Astrocyte (in vitro differentiated cells and primary cell): ENCODE measurements around the gene HCN1. TPM values are rescaled to one million over a fixed set of nuclear protein-coding genes. Genes with fewer than 3 reads are reported as not detected.

Experiments used
- DNase-seq: peaks from one replicate; pipeline ENCODE4 v3.0.0-alpha.2; 2010; ENCODE audit warnings: low read depth
- FAIRE-seq: peaks from 2 replicates; lab custom pipeline; 2011; peaks lifted over from hg19 to GRCh38; lab: Jason Lieb, UNC
- H2AFZ ChIP-seq: 2 replicates; pipeline ENCODE4 v1.6.0; 2012; ENCODE audit warnings: low read depth, low read length, inconsistent platforms
- H3K27ac ChIP-seq: 2 replicates; pipeline ENCODE4 v1.5.1; 2011; ENCODE audit warnings: low read depth, low read length, inconsistent platforms
- H3K27me3 ChIP-seq: 2 replicates; pipeline ENCODE4 v1.6.0; 2011; ENCODE audit warnings: low read length, inconsistent platforms; ENCODE audit not compliant: insufficient read depth
- H3K36me3 ChIP-seq: 2 replicates; pipeline ENCODE4 v1.5.1; 2011; ENCODE audit warnings: low read length, inconsistent platforms; ENCODE audit not compliant: insufficient read depth
- H3K4me1 ChIP-seq: 2 replicates; pipeline ENCODE4 v1.5.1; 2011; ENCODE audit warnings: low read length, inconsistent platforms; ENCODE audit not compliant: insufficient read depth
- H3K4me2 ChIP-seq: 2 replicates; pipeline ENCODE4 v1.6.0; 2012; ENCODE audit warnings: low read length, inconsistent platforms
- H3K4me3 ChIP-seq: 2 replicates; pipeline ENCODE4 v1.5.1; 2011; ENCODE audit warnings: low read depth, mild to moderate bottlenecking, low read length, inconsistent platforms; ENCODE audit not compliant: insufficient read depth
- H3K79me2 ChIP-seq: 2 replicates; pipeline ENCODE4 v1.6.0; 2012; ENCODE audit warnings: mild to moderate bottlenecking, low read length, inconsistent platforms; ENCODE audit not compliant: insufficient read depth
- H3K9ac ChIP-seq: 2 replicates; pipeline ENCODE4 v1.6.0; 2012; ENCODE audit warnings: mild to moderate bottlenecking, low read length, inconsistent platforms
- H3K9me3 ChIP-seq: 2 replicates; pipeline ENCODE4 v1.5.1; 2012; ENCODE audit warnings: low read depth, mild to moderate bottlenecking, low read length, inconsistent platforms; ENCODE audit not compliant: insufficient read depth
- H4K20me1 ChIP-seq: 2 replicates; pipeline ENCODE4 v1.6.0; 2012; ENCODE audit warnings: low read length, inconsistent platforms; ENCODE audit not compliant: insufficient read depth
- H3K27ac Mint-ChIP-seq: one replicate; pipeline ENCODE4 v1.8.0; 2021; ENCODE audit warnings: mild to moderate bottlenecking, mixed read lengths; ENCODE audit not compliant: unreplicated experiment
- H3K27me3 Mint-ChIP-seq: one replicate; pipeline ENCODE4 v1.8.0; 2021; ENCODE audit warnings: low read depth, mixed read lengths; ENCODE audit not compliant: unreplicated experiment
- H3K36me3 Mint-ChIP-seq: one replicate; pipeline ENCODE4 v1.8.0; 2021; ENCODE audit warnings: low read depth, mixed read lengths; ENCODE audit not compliant: unreplicated experiment
- H3K4me1 Mint-ChIP-seq: one replicate; pipeline ENCODE4 v1.8.0; 2021; ENCODE audit warnings: low read depth, mixed read lengths; ENCODE audit not compliant: unreplicated experiment
- H3K4me3 Mint-ChIP-seq: one replicate; pipeline ENCODE4 v1.8.0; 2021; ENCODE audit warnings: mild to moderate bottlenecking, moderate library complexity, mixed read lengths; ENCODE audit not compliant: unreplicated experiment
- H3K9me3 Mint-ChIP-seq: one replicate; pipeline ENCODE4 v1.8.0; 2021; ENCODE audit warnings: mild to moderate bottlenecking, mixed read lengths; ENCODE audit not compliant: unreplicated experiment
- CTCF ChIP-seq: IDR thresholded peaks from 2 replicates; pipeline ENCODE4 v1.5.1; 2011; ENCODE audit warnings: low read depth, mild to moderate bottlenecking, inconsistent platforms, low read length, moderate library complexity; ENCODE audit not compliant: insufficient read depth
- EZH2 ChIP-seq: IDR thresholded peaks from 2 replicates; pipeline ENCODE4 v1.6.1; 2012; ENCODE audit warnings: mild to moderate bottlenecking, low read length, inconsistent platforms; ENCODE audit not compliant: insufficient read depth
- total RNA-seq: library from RNA; stranded (reverse); gene quantifications from 2 replicates; pipeline ENCODE4 v1.2.1, GENCODE V29; 2021

Gene HCN1
- total RNA-seq, 1 donor from 2014 or later, result 0.11 TPM

GRCh38 chr5:45677524-45677923, 18.7 kb downstream of the HCN1 start:
- no peaks in the 10 kb centered on the region for H3K4me1 Mint-ChIP-seq

GRCh38 chr5:45672271-45672670, 23.9 kb downstream of the HCN1 start:
- no peak overlapping the region for H3K27ac ChIP-seq
- H3K4me2 ChIP-seq, result no peak overlapping the region
- no peaks in the 10 kb centered on the region for H3K36me3 Mint-ChIP-seq
- H2AFZ ChIP-seq, result no peak overlapping the region
- TF ChIP-seq CTCF (no peak), EZH2 (no peak)
- H3K4me3 ChIP-seq, result no peak overlapping the region
- H3K27me3 ChIP-seq, result no peaks in the 10 kb centered on the region
- H3K4me3 Mint-ChIP-seq, result no peak overlapping the region
- H3K27me3 Mint-ChIP-seq, result no peaks in the 10 kb centered on the region
- H3K9ac ChIP-seq, result no peak overlapping the region
- no peaks in the 10 kb centered on the region for H3K9me3 Mint-ChIP-seq
- FAIRE-seq (no peak), DNase-seq (no peak)
- no peaks in the 10 kb centered on the region for H3K79me2 ChIP-seq
- H3K4me1 ChIP-seq, result no peaks in the 10 kb centered on the region
- no peaks in the 10 kb centered on the region for H3K36me3 ChIP-seq
- no peaks in the 10 kb centered on the region for H3K4me1 Mint-ChIP-seq
- no peak overlapping the region for H3K27ac Mint-ChIP-seq
- H3K9me3 ChIP-seq, result no peaks in the 10 kb centered on the region
- no peaks in the 10 kb centered on the region for H4K20me1 ChIP-seq

More at GRCh38 chr5:45677524-45677923, 18.7 kb downstream of the HCN1 start:
- Mint-ChIP-seq H3K4me3 (no peak overlapping the region), H3K36me3 (no peaks in the 10 kb centered on the region), H3K27me3 (no peaks in the 10 kb centered on the region), H3K9me3 (no peaks in the 10 kb centered on the region), H3K27ac (no peak overlapping the region)
- no peaks in the 10 kb centered on the region for H4K20me1 ChIP-seq
- no peak overlapping the region for H3K27ac ChIP-seq
- no peak overlapping the region for H3K4me3 ChIP-seq
- no peak overlapping the region for H3K9ac ChIP-seq
- TF ChIP-seq CTCF (no peak), EZH2 (no peak)
- DNase-seq (no peak), FAIRE-seq (no peak)
- no peaks in the 10 kb centered on the region for H3K27me3 ChIP-seq
- no peak overlapping the region for H2AFZ ChIP-seq
- H3K9me3 ChIP-seq, result no peaks in the 10 kb centered on the region
- no peaks in the 10 kb centered on the region for H3K36me3 ChIP-seq
- no peak overlapping the region for H3K4me2 ChIP-seq
- no peaks in the 10 kb centered on the region for H3K79me2 ChIP-seq
- H3K4me1 ChIP-seq, result no peaks in the 10 kb centered on the region

GRCh38 chr5:45648744-45649143, 47.4 kb downstream of the HCN1 start:
- Mint-ChIP-seq H3K9me3 (no peaks in the 10 kb centered on the region), H3K4me3 (no peak overlapping the region), H3K36me3 (no peaks in the 10 kb centered on the region), H3K27me3 (no peaks in the 10 kb centered on the region), H3K4me1 (no peaks in the 10 kb centered on the region), H3K27ac (no peak overlapping the region)
- Histone ChIP-seq H3K4me1 (no peaks in the 10 kb centered on the region), H3K27ac (no peak overlapping the region), H3K4me3 (no peak overlapping the region), H3K9ac (no peak overlapping the region), H3K36me3 (no peaks in the 10 kb centered on the region), H3K79me2 (no peaks in the 10 kb centered on the region), H3K4me2 (no peak overlapping the region), H4K20me1 (no peaks in the 10 kb centered on the region), H3K27me3 (no peaks in the 10 kb centered on the region), H2AFZ (no peak overlapping the region), H3K9me3 (peaks cover 3% of the 10 kb centered on the region)
- no peak for DNase-seq
- TF ChIP-seq EZH2 (no peak), CTCF (no peak)
- no peak for FAIRE-seq
